Measurements from ENCODE around the gene APOL1.

GRCh38 chr22:36294801-36295200 lies 41.9 kb downstream of the APOL1 start:
- TF ChIP-seq, protein P1, sequence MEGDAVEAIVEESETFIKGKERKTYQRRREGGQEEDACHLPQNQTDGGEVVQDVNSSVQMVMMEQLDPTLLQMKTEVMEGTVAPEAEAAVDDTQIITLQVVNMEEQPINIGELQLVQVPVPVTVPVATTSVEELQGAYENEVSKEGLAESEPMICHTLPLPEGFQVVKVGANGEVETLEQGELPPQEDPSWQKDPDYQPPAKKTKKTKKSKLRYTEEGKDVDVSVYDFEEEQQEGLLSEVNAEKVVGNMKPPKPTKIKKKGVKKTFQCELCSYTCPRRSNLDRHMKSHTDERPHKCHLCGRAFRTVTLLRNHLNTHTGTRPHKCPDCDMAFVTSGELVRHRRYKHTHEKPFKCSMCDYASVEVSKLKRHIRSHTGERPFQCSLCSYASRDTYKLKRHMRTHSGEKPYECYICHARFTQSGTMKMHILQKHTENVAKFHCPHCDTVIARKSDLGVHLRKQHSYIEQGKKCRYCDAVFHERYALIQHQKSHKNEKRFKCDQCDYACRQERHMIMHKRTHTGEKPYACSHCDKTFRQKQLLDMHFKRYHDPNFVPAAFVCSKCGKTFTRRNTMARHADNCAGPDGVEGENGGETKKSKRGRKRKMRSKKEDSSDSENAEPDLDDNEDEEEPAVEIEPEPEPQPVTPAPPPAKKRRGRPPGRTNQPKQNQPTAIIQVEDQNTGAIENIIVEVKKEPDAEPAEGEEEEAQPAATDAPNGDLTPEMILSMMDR (IDR thresholded peaks at IDR 0.05; ENCODE audit: low read length) = no peak
- TF ChIP-seq EZH2 (IDR thresholded peaks at IDR 0.05; ENCODE audit: borderline replicate concordance, low read length) = no peak
